ENCODE data around the gene WDFY2. TPM values are rescaled to one million over a fixed set of nuclear protein-coding genes. Genes with fewer than 3 reads are reported as not detected.

Gene WDFY2
- total RNA-seq, 4 donors from 2014 or later: 6.0 to 11.3 (median 9.7) TPM

DNA sequence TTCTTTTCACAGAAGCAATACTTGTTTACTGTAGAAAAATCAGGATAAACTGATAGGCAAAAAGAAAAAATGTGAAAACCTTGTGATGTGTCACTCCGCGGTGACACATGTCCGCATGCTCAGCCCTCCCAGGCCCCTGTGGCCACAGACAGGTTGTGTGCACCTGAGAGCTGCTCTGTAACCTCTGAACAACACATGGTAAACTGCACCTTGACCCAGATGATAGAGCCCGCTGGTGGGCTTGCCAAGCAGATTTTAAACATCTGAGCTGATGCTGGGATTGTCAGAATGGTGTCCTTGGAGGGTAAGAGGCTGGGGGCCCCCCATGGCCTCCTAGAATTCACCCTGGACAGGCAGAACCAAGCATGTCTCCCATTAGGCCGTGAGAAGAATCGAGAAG lies 185.9 kb downstream of the WDFY2 start:
- TF ChIP-seq, protein P1, sequence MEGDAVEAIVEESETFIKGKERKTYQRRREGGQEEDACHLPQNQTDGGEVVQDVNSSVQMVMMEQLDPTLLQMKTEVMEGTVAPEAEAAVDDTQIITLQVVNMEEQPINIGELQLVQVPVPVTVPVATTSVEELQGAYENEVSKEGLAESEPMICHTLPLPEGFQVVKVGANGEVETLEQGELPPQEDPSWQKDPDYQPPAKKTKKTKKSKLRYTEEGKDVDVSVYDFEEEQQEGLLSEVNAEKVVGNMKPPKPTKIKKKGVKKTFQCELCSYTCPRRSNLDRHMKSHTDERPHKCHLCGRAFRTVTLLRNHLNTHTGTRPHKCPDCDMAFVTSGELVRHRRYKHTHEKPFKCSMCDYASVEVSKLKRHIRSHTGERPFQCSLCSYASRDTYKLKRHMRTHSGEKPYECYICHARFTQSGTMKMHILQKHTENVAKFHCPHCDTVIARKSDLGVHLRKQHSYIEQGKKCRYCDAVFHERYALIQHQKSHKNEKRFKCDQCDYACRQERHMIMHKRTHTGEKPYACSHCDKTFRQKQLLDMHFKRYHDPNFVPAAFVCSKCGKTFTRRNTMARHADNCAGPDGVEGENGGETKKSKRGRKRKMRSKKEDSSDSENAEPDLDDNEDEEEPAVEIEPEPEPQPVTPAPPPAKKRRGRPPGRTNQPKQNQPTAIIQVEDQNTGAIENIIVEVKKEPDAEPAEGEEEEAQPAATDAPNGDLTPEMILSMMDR (IDR thresholded peaks at IDR 0.05): no peak
- no peak for TF ChIP-seq POLR2A (IDR thresholded peaks at IDR 0.05)
- Histone ChIP-seq H3K27ac (peak overlapping the region in 2 of 4 donors; percentile 33 to 37), H3K4me3 (no peak overlapping the region), H3K36me3 (peaks cover 0 to 8% (median 0%) of the 10 kb centered on the region in 3 donors), H3K4me1 (peaks cover 0 to 2% (median under 1%) of the 10 kb centered on the region in 4 donors), H3K27me3 (no peaks in the 10 kb centered on the region), H3K9me3 (no peaks in the 10 kb centered on the region)
- DNase-seq: no peak

DNA sequence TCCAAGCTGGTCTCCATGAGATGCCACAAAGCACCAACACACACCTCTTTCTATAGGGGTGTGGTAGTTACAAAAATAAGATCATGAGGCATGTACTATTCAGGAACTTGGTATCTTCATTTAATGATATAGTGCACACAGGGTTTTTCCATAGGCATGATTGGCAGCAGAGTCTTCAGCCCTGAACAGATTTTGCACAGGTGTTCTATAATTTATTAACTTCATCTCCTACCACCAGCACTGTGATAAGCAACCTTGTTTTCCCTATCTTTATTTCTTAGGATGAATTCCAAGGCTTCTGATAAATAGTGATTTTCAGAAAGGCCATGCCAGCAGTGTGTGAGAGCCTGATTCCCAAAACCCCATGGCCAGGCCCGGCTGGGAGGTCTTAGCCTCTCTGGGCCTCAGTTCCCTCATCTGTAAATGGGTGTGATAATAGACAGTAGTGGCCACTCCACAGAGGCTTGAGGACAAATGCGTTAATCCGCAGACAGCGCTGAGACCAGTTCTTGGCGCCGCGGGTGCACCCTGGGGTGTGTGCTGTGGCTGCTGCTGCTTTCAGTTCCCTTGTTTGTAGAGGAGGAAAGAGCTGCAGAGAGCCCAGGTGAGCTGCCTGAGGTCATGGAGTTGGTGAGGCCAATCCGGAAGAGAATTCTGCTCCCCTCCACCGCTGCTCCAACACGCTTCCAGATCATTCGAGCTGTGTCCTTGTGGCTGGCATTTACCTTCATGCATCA lies 186.6 kb downstream of the WDFY2 start:
- H3K27me3 ChIP-seq: no peaks in the 10 kb centered on the region
- H3K4me3 ChIP-seq: no peak overlapping the region
- peak in 1 of 3 donors; percentile 47 for DNase-seq
- TF ChIP-seq, protein P1 (IDR thresholded peaks at IDR 0.05): no peak
- TF ChIP-seq POLR2A (IDR thresholded peaks at IDR 0.05): no peak
- H3K27ac ChIP-seq: no peak overlapping the region
- no peaks in the 10 kb centered on the region for H3K4me1 ChIP-seq
- no peaks in the 10 kb centered on the region for H3K9me3 ChIP-seq
- H3K36me3 ChIP-seq: peaks cover 0 to 8% (median 0%) of the 10 kb centered on the region in 3 donors

DNA sequence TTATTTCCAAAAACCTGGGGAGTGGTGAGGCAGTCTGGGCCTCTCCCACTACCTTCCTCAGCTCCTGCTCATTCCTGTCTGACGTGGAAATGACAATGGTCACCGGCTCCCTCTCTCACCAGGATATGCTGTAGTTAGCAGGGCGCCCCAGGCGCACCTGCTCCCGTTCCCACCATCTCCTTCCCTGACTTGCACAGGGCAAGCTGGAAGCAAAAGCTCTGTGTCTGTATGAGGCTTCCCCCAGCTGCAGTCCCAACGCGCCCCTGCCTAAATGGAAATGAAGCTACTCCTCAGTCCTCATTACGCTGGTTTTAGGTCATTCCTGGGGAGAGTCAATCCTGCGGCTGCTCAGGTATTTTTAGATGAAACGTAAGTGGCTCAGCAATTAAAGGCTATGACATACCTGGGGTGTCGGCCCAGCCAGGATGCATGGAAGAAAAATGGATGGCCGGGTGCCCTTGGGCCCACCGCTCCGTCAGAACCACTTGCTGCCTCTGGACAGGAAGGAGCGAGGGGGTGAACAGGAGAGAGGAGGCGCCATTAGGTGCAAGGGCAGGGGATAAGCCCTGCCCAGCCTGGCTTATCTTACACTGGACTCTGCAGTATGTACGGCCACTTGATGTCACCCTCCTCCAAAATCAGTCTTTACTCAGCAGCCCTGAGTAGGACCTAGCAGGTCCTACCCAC lies 187.3 kb downstream of the WDFY2 start:
- Histone ChIP-seq H3K27me3 (no peaks in the 10 kb centered on the region), H3K9me3 (no peaks in the 10 kb centered on the region), H3K36me3 (peaks cover 0 to 8% (median 0%) of the 10 kb centered on the region in 3 donors), H3K27ac (no peak overlapping the region), H3K4me3 (no peak overlapping the region), H3K4me1 (no peaks in the 10 kb centered on the region)
- no peak for TF ChIP-seq POLR2A (IDR thresholded peaks at IDR 0.05)
- TF ChIP-seq, protein P1 (IDR thresholded peaks at IDR 0.05): no peak
- DNase-seq: no peak

DNA sequence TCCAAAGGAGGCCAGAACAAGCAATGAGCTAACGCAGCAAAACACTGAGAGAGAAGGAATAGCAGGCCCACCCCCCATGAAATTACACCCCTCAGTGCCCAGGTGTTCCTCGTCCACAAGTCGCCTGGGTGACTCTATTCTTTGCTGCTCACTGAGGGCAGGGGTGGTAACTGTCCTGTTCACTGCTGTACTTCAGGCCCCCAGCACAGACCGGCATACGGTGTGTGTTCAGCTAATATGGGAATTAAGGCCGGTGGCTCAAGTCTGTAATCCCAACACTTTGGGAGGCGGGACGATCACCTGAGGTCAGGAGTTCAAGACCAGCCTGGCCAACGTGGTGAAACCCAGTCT lies 187.8 kb downstream of the WDFY2 start:
- DNase-seq: no peak
- Histone ChIP-seq H3K27ac (no peak overlapping the region), H3K4me1 (no peaks in the 10 kb centered on the region), H3K27me3 (no peaks in the 10 kb centered on the region), H3K9me3 (no peaks in the 10 kb centered on the region), H3K36me3 (peaks cover 0 to 8% (median 0%) of the 10 kb centered on the region in 3 donors), H3K4me3 (no peak overlapping the region)
- TF ChIP-seq, protein P1 (IDR thresholded peaks at IDR 0.05): no peak
- no peak for TF ChIP-seq POLR2A (IDR thresholded peaks at IDR 0.05)

DNA sequence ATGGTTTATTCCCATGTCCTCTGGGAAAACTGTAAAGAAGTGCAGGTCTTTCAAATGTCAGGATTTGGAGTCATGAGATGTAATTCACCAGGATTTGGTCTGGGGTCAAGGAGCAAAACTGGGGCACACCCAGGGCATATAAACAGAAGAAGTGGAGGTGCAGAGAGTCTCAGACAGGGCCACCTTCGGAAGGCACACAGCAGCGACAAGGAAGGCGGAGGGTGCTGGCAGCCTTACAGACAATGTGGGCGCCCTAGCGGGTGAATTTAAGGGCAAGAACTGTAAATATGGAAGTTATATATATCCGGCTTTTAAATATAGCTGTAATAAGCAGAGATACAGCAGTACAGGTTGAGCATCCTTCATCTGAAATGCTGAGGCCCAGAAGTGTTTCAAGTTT lies 188.5 kb downstream of the WDFY2 start:
- no peaks in the 10 kb centered on the region for H3K4me1 ChIP-seq
- TF ChIP-seq POLR2A (IDR thresholded peaks at IDR 0.05): no peak
- TF ChIP-seq, protein P1 (IDR thresholded peaks at IDR 0.05): no peak
- H3K9me3 ChIP-seq: no peaks in the 10 kb centered on the region
- H3K27me3 ChIP-seq: no peaks in the 10 kb centered on the region
- DNase-seq: no peak
- H3K36me3 ChIP-seq: peaks cover 0 to 7% (median 0%) of the 10 kb centered on the region in 3 donors
- H3K4me3 ChIP-seq: no peak overlapping the region
- H3K27ac ChIP-seq: no peak overlapping the region
